Lung (tissue), 12 donors: ENCODE data around the gene HOXC11. TPM values are rescaled to one million over a fixed set of nuclear protein-coding genes. Genes with fewer than 3 reads are reported as not detected.

ENCODE experiments used
- ATAC-seq: fragments of 200-7000 bp; cut with Tn5 transposase; one replicate; pipeline ENCODE4 v1.9.1; 2020; ENCODE audit warnings: moderate number of reproducible peaks; ENCODE audit not compliant: insufficient read depth, low FRiP score
- DNase-seq, 3 donors: peaks; one replicate each; pipeline ENCODE4 v3.0.0-alpha.2; 2013 to 2017
- H3K27ac ChIP-seq, 2 donors: one replicate each; pipeline ENCODE4 v1.5.1; 2013; ENCODE audit warnings: mild to moderate bottlenecking in 2 of 2, moderate library complexity in 2 of 2, control low read depth in 1 of 2, inconsistent platforms in 1 of 2, low read depth in 1 of 2, low read length in 1 of 2
- H3K27me3 ChIP-seq, 3 donors: one replicate each; pipeline ENCODE4 v1.5.1; 2013; ENCODE audit warnings: low read length in 2 of 3; ENCODE audit not compliant: control insufficient read depth in 3 of 3, insufficient read depth in 3 of 3
- H3K36me3 ChIP-seq, 4 donors: one replicate each; pipeline ENCODE4 v1.5.1; 2013; ENCODE audit warnings: low read length in 4 of 4, mild to moderate bottlenecking in 1 of 4, moderate library complexity in 1 of 4; ENCODE audit not compliant: control insufficient read depth in 4 of 4, insufficient read depth in 4 of 4
- H3K4me1 ChIP-seq, 5 donors: one replicate each; pipeline ENCODE4 v1.5.1; 2013; ENCODE audit warnings: low read length in 5 of 5, mild to moderate bottlenecking in 2 of 5, moderate library complexity in 1 of 5; ENCODE audit not compliant: control insufficient read depth in 5 of 5, insufficient read depth in 5 of 5
- H3K4me3 ChIP-seq: one replicate; pipeline ENCODE4 v1.5.1; 2013; ENCODE audit warnings: mild to moderate bottlenecking, control low read depth, moderate library complexity
- H3K9ac ChIP-seq, 2 donors: one replicate each; pipeline ENCODE4 v1.5.1; 2013; ENCODE audit warnings: low read length in 2 of 2, control low read depth in 1 of 2; ENCODE audit not compliant: insufficient read depth in 1 of 2
- H3K9me3 ChIP-seq, 4 donors: one replicate each; pipeline ENCODE4 v1.5.1; 2013; ENCODE audit warnings: low read length in 3 of 4, mild to moderate bottlenecking in 1 of 4, moderate library complexity in 1 of 4; ENCODE audit not compliant: control insufficient read depth in 4 of 4, insufficient read depth in 3 of 4
- CTCF ChIP-seq: IDR thresholded peaks from 2 replicates; pipeline ENCODE4 v1.5.1; 2012; ENCODE audit warnings: mild to moderate bottlenecking; ENCODE audit errors: control extremely low read depth, extremely low read depth
- WGBS, 2 donors: extraction: QIAGEN DNeasy Blood & Tissue Kit; methylation state at CpG; one replicate each; pipeline ENCODE4 v1.1.7; 2013; 5-methylcytosine and 5-hydroxymethylcytosine counted together
- polyA plus RNA-seq, 2 donors: library from polyadenylated mRNA; stranded (reverse); fragments of 200-250 nt; gene quantifications; one replicate each; pipeline ENCODE4 v1.2.1, GENCODE V29; 2013
- total RNA-seq, 2 donors: library from RNA; depleted of rRNA in 1 of 2; stranded (reverse); fragments of >200 nt in 1 of 2; gene quantifications; one replicate each; pipeline ENCODE4 v1.2.1, GENCODE V29; 2014 to 2021
- donor health status: control.
- donor health status: control.
- donor health status: Bipolar disorder and iron deficiency.
- donor health status: healthy.
- donor health status: DM: yes; HTN: yes; CAD: no.

HOXC11 gene
- total and polyA plus RNA-seq, 4 donors = not detected

- Histone ChIP-seq H3K9ac (no peak overlapping the region), H3K36me3 (no peaks in the 10 kb centered on the region), H3K27ac (no peak overlapping the region), H3K4me3 (no peak overlapping the region), H3K27me3 (peaks cover 5 to 96% (median 83%) of the 10 kb centered on the region in 3 donors), H3K4me1 (peaks cover 0 to 24% (median 3%) of the 10 kb centered on the region in 5 donors), H3K9me3 (peaks cover 0 to 3% (median 0%) of the 10 kb centered on the region in 4 donors)
- DNase-seq = no peak
- TF ChIP-seq CTCF = no peak
- 29 to 32% methylated on average over 19 of the region's 19 CpGs for WGBS, 2 donors
- no peak for ATAC-seq
Observed at GRCh38 chr12:54002915-54003389, 30.0 kb downstream of the HOXC11 start.

DNA sequence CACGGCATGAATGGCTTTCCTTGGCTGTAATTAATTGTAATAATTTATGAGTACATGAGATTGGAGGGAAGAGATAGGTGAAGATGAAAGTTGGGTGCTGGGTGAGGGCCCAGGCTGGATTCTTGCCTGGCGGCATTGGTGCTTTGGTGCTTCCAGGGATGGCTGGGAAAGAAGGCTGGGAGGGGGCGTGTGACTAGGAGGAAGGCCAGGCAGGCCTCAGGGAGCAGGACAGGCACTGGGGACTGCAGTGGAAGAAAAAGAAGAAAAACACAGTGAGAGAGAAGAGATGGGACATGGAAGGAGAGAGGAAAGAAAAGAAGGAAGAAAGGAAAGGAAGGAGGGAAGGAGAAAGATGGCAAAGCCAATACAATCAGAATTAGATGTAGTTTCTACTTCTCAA, 30.7 kb downstream of the HOXC11 start:
- DNase-seq (no peak), ATAC-seq (no peak)
- no peak overlapping the region for H3K4me3 ChIP-seq
- WGBS, 2 donors = 47 to 48% methylated on average over 3 of the region's 3 CpGs
- peaks cover 5 to 96% (median 81%) of the 10 kb centered on the region in 3 donors for H3K27me3 ChIP-seq
- H3K27ac ChIP-seq = no peak overlapping the region
- H3K4me1 ChIP-seq = peaks cover 0 to 24% (median 3%) of the 10 kb centered on the region in 5 donors
- H3K9ac ChIP-seq = no peak overlapping the region
- no peaks in the 10 kb centered on the region for H3K36me3 ChIP-seq
- TF ChIP-seq CTCF = no peak
- peaks cover 0 to 3% (median 0%) of the 10 kb centered on the region in 4 donors for H3K9me3 ChIP-seq

DNA sequence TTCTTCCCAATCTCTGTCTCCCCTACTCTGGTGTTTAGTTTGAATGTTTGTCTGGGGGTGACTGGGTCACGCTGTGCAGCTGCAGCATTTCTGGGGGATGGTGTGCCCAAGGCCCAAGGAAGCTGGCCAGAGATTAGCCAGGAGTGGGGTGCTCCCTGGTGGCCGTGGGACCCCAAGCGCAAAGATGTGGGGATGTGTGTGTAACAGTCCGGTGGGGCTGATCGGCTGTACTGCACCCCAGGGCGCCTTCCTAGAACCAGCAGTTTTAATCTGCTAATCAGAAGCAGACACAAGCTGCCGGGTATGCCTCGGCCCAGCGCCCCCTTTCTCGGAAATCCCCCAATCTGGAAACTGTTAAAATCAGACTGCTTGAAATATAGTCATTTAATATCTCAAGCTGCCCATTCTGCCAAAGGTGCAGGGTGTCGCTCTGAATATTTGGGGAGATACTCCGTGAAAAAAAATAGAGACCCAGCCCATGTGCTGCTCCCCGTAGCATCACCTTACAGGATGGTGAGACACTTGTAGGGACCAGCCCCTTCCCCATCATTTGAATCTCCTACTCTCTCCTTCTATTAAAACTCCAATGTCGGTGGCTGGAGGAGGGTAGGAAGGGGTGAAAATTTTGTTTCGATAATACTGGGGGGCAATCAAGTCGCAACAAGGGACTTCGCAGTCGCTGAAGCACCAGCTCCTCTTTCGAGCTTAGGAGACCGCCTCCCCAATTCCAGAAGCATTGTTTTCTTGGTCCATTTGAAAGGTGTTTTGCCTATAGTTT, 31.3 kb downstream of the HOXC11 start:
- H3K4me3 ChIP-seq = no peak overlapping the region
- H3K9me3 ChIP-seq = peaks cover 0 to 3% (median 0%) of the 10 kb centered on the region in 4 donors
- TF ChIP-seq CTCF = no peak
- H3K27me3 ChIP-seq = peaks cover 5 to 95% (median 77%) of the 10 kb centered on the region in 3 donors
- H3K4me1 ChIP-seq = peaks cover 0 to 26% (median 3%) of the 10 kb centered on the region in 5 donors
- DNase-seq (no peak), ATAC-seq (no peak)
- WGBS, 2 donors = 25 to 26% methylated on average over 20 of the region's 20 CpGs
- no peaks in the 10 kb centered on the region for H3K36me3 ChIP-seq
- no peak overlapping the region for H3K27ac ChIP-seq
- no peak overlapping the region for H3K9ac ChIP-seq
